PC-3 (cell line): ENCODE measurements around the gene EDN2. TPM values are rescaled to one million over a fixed set of nuclear protein-coding genes. Genes with fewer than 3 reads are reported as not detected.

Experiments
- ATAC-seq: fragments of 200-7000 bp; cut with Tn5 transposase; 2 replicates; pipeline ENCODE4 v1.9.1; 2020; ENCODE audit warnings: mild to moderate bottlenecking, moderate library complexity
- BruUV-seq: library from RNA; stranded (reverse); fragments of 400-500 nt; replicated peaks from 2 replicates; lab custom pipeline; 2021; lab: Mats Ljungman, UMichigan
- CTCF ChIA-PET: fragments of 300-600 bp; sonication (Branson Sonifier 250); formaldehyde crosslinking; loops from one replicate; lab custom pipeline; 2022; ENCODE audit warnings: antibody characterized with exemption; lab: Charles Lee
- POLR2A ChIA-PET: fragments of 300-600 bp; sonication (Branson Sonifier 250); formaldehyde crosslinking; loops from one replicate; lab custom pipeline; 2022; ENCODE audit warnings: antibody characterized with exemption; ENCODE audit not compliant: unreplicated experiment; lab: Charles Lee
- DNase-seq: peaks from one replicate; pipeline ENCODE4 v3.0.0-alpha.2; 2015
- H2AFZ ChIP-seq: fragments of 300-600 bp; sonication (generic); 2 replicates; pipeline ENCODE4 v1.6.0; 2016; ENCODE audit warnings: antibody characterized with exemption, low read length
- H3F3A ChIP-seq: fragments of 300-600 bp; sonication (generic); one replicate; pipeline ENCODE4 v1.6.0; 2017; ENCODE audit warnings: antibody characterized with exemption, low read length, control low read depth, mild to moderate bottlenecking; ENCODE audit not compliant: unreplicated experiment
- H3K27ac ChIP-seq: fragments of 300-600 bp; sonication (generic); 2 replicates; pipeline ENCODE4 v1.5.1; 2016; ENCODE audit warnings: mild to moderate bottlenecking, low read length
- H3K27me3 ChIP-seq: fragments of 300-600 bp; sonication (generic); 2 replicates; pipeline ENCODE4 v1.6.1; 2016; ENCODE audit warnings: low read length, mixed read lengths
- H3K36me3 ChIP-seq: fragments of 300-600 bp; sonication (generic); 2 replicates; pipeline ENCODE4 v1.6.1; 2016; ENCODE audit warnings: low read depth, mixed run types, low read length, mixed read lengths
- H3K4me1 ChIP-seq: fragments of 300-600 bp; sonication (generic); 2 replicates; pipeline ENCODE4 v1.5.1; 2016; ENCODE audit warnings: low read length; ENCODE audit not compliant: insufficient read depth
- H3K4me2 ChIP-seq: fragments of 300-600 bp; sonication (generic); 2 replicates; pipeline ENCODE4 v1.6.0; 2016; ENCODE audit warnings: low read length
- H3K4me3 ChIP-seq: fragments of 300-600 bp; sonication (generic); 2 replicates; pipeline ENCODE4 v1.5.1; 2016; ENCODE audit warnings: mild to moderate bottlenecking, low read length, mixed read lengths
- H3K79me2 ChIP-seq: fragments of 300-600 bp; sonication (generic); 2 replicates; pipeline ENCODE4 v1.6.1; 2017; ENCODE audit warnings: low read length, mixed read lengths
- H3K9ac ChIP-seq: fragments of 300-600 bp; sonication (generic); 2 replicates; pipeline ENCODE4 v1.6.0; 2016; ENCODE audit warnings: mild to moderate bottlenecking, low read length
- H3K9me2 ChIP-seq: fragments of 300-600 bp; sonication (generic); replicated peaks from 2 replicates; pipeline ENCODE4 v1.6.1; 2016; ENCODE audit warnings: mixed run types, low read length, mixed read lengths
- H3K9me3 ChIP-seq: fragments of 300-600 bp; sonication (generic); 2 replicates; pipeline ENCODE4 v1.6.1; 2016; ENCODE audit warnings: low read length, mixed read lengths
- H4K20me1 ChIP-seq: fragments of 300-600 bp; sonication (generic); 2 replicates; pipeline ENCODE4 v1.6.1; 2016; ENCODE audit warnings: low read length, mixed read lengths
- EZH2 ChIP-seq: fragments of 300-600 bp; sonication (generic); IDR thresholded peaks from one replicate; pipeline ENCODE4 v1.6.1; 2017; ENCODE audit warnings: antibody characterized with exemption, mild to moderate bottlenecking, low read length; ENCODE audit not compliant: unreplicated experiment
- EZH2phosphoT487 ChIP-seq: fragments of 300-600 bp; sonication (generic); IDR thresholded peaks from 2 replicates; pipeline ENCODE4 v1.6.1; 2018; ENCODE audit warnings: mild to moderate bottlenecking, antibody characterized with exemption, low read length, borderline replicate concordance
- intact Hi-C: fragments of 100-400 bp; cut with micrococcal nuclease; formaldehyde crosslinking; loops from 2 replicates; pipeline ENCODE4 v1.9.0; 2023
- total RNA-seq: library from RNA; depleted of rRNA; stranded (reverse); fragments of >200 nt; gene quantifications from 2 replicates; pipeline ENCODE4 v1.2.3, GENCODE V29; 2014
- TF ChIP-seq, protein P1 (sequence below): fragments of 300-600 bp; sonication (generic); conservative IDR thresholded peaks from 2 replicates; pipeline ENCODE4 v1.5.1; 2017; ENCODE audit warnings: antibody characterized with exemption, low read depth, mild to moderate bottlenecking, low read length

EDN2 gene
- total RNA-seq, 1 experiment from 2014 or later = 0.36 TPM

GRCh38 chr1:41493626-41494350 lies 9.3 kb upstream of the EDN2 start:
- Histone ChIP-seq H3K79me2 (no peaks in the 10 kb centered on the region), H3K4me2 (no peak overlapping the region), H3K9me2 (no peaks in the 10 kb centered on the region), H3K9ac (no peak overlapping the region), H3F3A (no peaks in the 10 kb centered on the region), H3K27ac (0 out of 2 replicates have a peak overlapping the region, but pooled peaks have one; percentile 12), H3K4me3 (no peak overlapping the region), H3K36me3 (no peaks in the 10 kb centered on the region), H2AFZ (no peak overlapping the region), H4K20me1 (no peaks in the 10 kb centered on the region), H3K27me3 (no peaks in the 10 kb centered on the region), H3K4me1 (peaks cover 22% of the 10 kb centered on the region), H3K9me3 (no peaks in the 10 kb centered on the region)
- BruUV-seq = no TSS peak
- intact Hi-C loops = no loop called here
- ChIA-PET POLR2A (no interaction called here), CTCF (interaction anchor here (0.6 to 1.4 kb wide), 2 partner anchors 11 to 213 kb away, joined by 3 read pairs; no protein-coding TSS in a partner anchor)
- TF ChIP-seq, protein P1, sequence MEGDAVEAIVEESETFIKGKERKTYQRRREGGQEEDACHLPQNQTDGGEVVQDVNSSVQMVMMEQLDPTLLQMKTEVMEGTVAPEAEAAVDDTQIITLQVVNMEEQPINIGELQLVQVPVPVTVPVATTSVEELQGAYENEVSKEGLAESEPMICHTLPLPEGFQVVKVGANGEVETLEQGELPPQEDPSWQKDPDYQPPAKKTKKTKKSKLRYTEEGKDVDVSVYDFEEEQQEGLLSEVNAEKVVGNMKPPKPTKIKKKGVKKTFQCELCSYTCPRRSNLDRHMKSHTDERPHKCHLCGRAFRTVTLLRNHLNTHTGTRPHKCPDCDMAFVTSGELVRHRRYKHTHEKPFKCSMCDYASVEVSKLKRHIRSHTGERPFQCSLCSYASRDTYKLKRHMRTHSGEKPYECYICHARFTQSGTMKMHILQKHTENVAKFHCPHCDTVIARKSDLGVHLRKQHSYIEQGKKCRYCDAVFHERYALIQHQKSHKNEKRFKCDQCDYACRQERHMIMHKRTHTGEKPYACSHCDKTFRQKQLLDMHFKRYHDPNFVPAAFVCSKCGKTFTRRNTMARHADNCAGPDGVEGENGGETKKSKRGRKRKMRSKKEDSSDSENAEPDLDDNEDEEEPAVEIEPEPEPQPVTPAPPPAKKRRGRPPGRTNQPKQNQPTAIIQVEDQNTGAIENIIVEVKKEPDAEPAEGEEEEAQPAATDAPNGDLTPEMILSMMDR = no peak
- no peak for TF ChIP-seq EZH2
- no peak for TF ChIP-seq EZH2phosphoT487
- ATAC-seq = no peak
- DNase-seq = no peak

DNA sequence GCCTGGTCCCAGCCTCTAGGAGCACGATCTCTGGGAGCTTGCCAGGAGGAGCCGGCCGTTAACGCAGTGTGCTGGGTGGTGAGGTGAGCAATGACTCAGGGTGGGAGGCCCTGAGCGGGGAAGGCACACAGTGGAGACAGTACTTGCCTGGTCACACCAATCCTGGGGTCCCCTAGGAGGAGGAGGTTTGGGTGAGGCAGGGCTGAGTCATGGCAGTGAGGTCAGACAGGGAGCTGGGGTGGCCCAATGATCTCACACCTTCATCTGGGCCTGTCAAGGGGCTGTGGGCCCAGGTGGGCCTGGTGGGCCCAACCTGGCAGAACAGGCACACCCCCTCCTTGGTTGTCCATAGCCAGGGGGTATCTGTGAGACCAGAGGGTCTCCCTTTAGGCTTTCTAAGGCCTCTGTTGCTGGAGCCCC lies 8.6 kb upstream of the EDN2 start:
- Histone ChIP-seq H3K79me2 (no peaks in the 10 kb centered on the region), H3K9ac (no peak overlapping the region), H3K4me3 (no peak overlapping the region), H3K9me2 (no peaks in the 10 kb centered on the region), H3K27me3 (no peaks in the 10 kb centered on the region), H3K4me1 (peaks cover 15% of the 10 kb centered on the region), H3K4me2 (no peak overlapping the region), H2AFZ (no peak overlapping the region), H3F3A (no peaks in the 10 kb centered on the region), H3K27ac (peak overlapping the region; percentile 12; the same call in 1 of the 2 replicates), H3K36me3 (no peaks in the 10 kb centered on the region), H3K9me3 (no peaks in the 10 kb centered on the region), H4K20me1 (no peaks in the 10 kb centered on the region)
- POLR2A ChIA-PET = no interaction called here
- intact Hi-C loops = no loop called here
- ATAC-seq = peak; percentile 44
- TF ChIP-seq, protein P1 = no peak
- no peak for TF ChIP-seq EZH2
- no peak for TF ChIP-seq EZH2phosphoT487
- no TSS peak for BruUV-seq
- CTCF ChIA-PET = interaction anchor here (0.6 to 1.4 kb wide), 2 partner anchors 10 to 213 kb away, joined by 3 read pairs; no protein-coding TSS in a partner anchor
- peak; percentile 70 for DNase-seq
